Kidney (tissue), 14 donors: ENCODE results near the gene ZBTB44. TPM values are rescaled to one million over a fixed set of nuclear protein-coding genes. Genes with fewer than 3 reads are reported as not detected.
"Not testable (repeated sequence)": the region's sequence is repeated elsewhere in the genome, so short reads cannot be mapped to it uniquely, and the experiment has no call there.

ENCODE experiments used
- DNase-seq, 5 donors: peaks; one replicate each; pipeline ENCODE4 v3.0.0-alpha.2; 2013 to 2020
- FAIRE-seq: peaks from 2 replicates; lab custom pipeline; 2012; peaks lifted over from hg19 to GRCh38; lab: Jason Lieb, UNC
- H3K27ac ChIP-seq, 2 donors: one replicate each; pipeline ENCODE4 v1.7.0; 2013; ENCODE audit warnings: low read depth in 2 of 2, low read length in 2 of 2, inconsistent platforms in 1 of 2
- H3K27me3 ChIP-seq: one replicate; pipeline ENCODE4 v1.7.1; 2013; ENCODE audit warnings: low read length, inconsistent platforms; ENCODE audit not compliant: control insufficient read depth, insufficient read depth
- H3K36me3 ChIP-seq, 3 donors: one replicate each; pipeline versions ENCODE4 v1.7.0 to v1.7.1; 2013; ENCODE audit warnings: low read length in 3 of 3, control low read depth in 1 of 3, inconsistent platforms in 1 of 3; ENCODE audit not compliant: insufficient read depth in 3 of 3, control insufficient read depth in 2 of 3
- H3K4me1 ChIP-seq, 3 donors: one replicate each; pipeline versions ENCODE4 v1.7.0 to v1.7.1; 2013; ENCODE audit warnings: low read length in 3 of 3, inconsistent platforms in 1 of 3, low read depth in 1 of 3; ENCODE audit not compliant: control insufficient read depth in 2 of 3, insufficient read depth in 2 of 3
- H3K4me3 ChIP-seq, 3 donors: one replicate each; pipeline versions ENCODE4 v1.7.0 to v1.8.1; 2013; ENCODE audit warnings: low read length in 3 of 3, control low read depth in 1 of 3, inconsistent platforms in 1 of 3
- H3K9ac ChIP-seq, 3 donors: one replicate each; pipeline versions ENCODE4 v1.7.0 to v1.7.1; 2013; ENCODE audit warnings: low read length in 3 of 3, control low read depth in 1 of 3, inconsistent platforms in 1 of 3
- H3K9me3 ChIP-seq, 3 donors: one replicate each; pipeline versions ENCODE4 v1.7.0 to v1.7.1; 2013; ENCODE audit warnings: low read length in 3 of 3, control low read depth in 1 of 3, inconsistent platforms in 1 of 3; ENCODE audit not compliant: control insufficient read depth in 2 of 3, insufficient read depth in 1 of 3
- intact Hi-C: fragments of 100-400 bp; cut with DNase I; formaldehyde crosslinking; loops from one replicate; pipeline ENCODE4 v1.11.1; 2022
- polyA plus RNA-seq: library from polyadenylated mRNA; stranded (reverse); fragments of 350-450 nt; fragmentation: Illumina TruSeq; extraction: RNeasy Lipid Tissue Mini Kit (QIAGEN cat#74804); gene quantifications from one replicate; pipeline ENCODE4 v1.2.3, GENCODE V29; 2014; ENCODE audit warnings: low read depth, low replicate concordance; ENCODE audit not compliant: insufficient read depth
- total RNA-seq: library from RNA; stranded (reverse); fragmentation: NEBNext Ultra II Directional; extraction: Animal tissue kit (Norgen Biotek cat#: 25700); gene quantifications from one replicate; pipeline ENCODE4 v1.2.1, GENCODE V29; 2021
- TF ChIP-seq, protein P1 (sequence below): IDR thresholded peaks from 3 replicates; pipeline ENCODE4 v1.5.1; 2012; ENCODE audit warnings: mild to moderate bottlenecking, moderate library complexity, borderline replicate concordance; ENCODE audit not compliant: insufficient read depth; ENCODE audit errors: extremely low read depth
- donor health status: control.
- donor health status: control.
- donor health status: control.
- donor health status: control.
- donor health status: control.
- donor health status: DM: yes; HTN: yes; CAD: no.
- donor health status: Normal renal cell carcinoma (clear cell type).

Gene ZBTB44
- total and polyA plus RNA-seq, 2 donors from 2014 or later: 13.1 to 59.7 TPM

DNA sequence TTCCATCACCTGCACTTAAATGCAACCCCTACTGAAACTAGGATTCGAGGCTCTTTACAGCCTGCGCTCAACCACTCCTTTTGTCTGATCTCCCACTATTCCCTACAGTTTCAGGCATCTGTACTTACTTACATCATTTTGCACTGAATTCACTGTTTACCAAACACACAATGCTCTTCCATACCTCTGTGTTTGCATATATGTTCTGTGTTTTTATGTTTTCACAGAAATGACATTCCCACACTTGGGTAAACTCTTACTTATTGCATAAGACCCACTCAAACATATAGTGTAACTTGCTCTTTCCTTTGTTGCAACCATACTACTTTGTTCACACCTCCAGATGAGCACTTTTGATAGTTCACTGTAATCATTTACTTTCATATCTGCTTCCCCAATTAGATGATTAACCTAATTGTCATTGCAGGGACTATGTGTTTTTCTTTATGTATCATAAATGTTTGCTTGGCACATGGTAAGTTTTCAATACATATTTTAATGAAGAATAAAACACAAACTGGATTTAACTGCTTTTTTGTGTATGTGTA is 54.6 kb downstream of the ZBTB44 start:
- Histone ChIP-seq H3K9ac (no peak overlapping the region), H3K4me3 (no peak overlapping the region), H3K4me1 (no peaks in the 10 kb centered on the region), H3K36me3 (peaks cover 0 to 4% (median 2%) of the 10 kb centered on the region in 3 donors), H3K27me3 (no peaks in the 10 kb centered on the region), H3K27ac (no peak overlapping the region), H3K9me3 (peaks cover 0 to 6% (median 1%) of the 10 kb centered on the region in 3 donors)
- FAIRE-seq (no peak), DNase-seq (no peak)
- TF ChIP-seq, protein P1, sequence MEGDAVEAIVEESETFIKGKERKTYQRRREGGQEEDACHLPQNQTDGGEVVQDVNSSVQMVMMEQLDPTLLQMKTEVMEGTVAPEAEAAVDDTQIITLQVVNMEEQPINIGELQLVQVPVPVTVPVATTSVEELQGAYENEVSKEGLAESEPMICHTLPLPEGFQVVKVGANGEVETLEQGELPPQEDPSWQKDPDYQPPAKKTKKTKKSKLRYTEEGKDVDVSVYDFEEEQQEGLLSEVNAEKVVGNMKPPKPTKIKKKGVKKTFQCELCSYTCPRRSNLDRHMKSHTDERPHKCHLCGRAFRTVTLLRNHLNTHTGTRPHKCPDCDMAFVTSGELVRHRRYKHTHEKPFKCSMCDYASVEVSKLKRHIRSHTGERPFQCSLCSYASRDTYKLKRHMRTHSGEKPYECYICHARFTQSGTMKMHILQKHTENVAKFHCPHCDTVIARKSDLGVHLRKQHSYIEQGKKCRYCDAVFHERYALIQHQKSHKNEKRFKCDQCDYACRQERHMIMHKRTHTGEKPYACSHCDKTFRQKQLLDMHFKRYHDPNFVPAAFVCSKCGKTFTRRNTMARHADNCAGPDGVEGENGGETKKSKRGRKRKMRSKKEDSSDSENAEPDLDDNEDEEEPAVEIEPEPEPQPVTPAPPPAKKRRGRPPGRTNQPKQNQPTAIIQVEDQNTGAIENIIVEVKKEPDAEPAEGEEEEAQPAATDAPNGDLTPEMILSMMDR: no peak
- intact Hi-C loops: no loop called here

DNA sequence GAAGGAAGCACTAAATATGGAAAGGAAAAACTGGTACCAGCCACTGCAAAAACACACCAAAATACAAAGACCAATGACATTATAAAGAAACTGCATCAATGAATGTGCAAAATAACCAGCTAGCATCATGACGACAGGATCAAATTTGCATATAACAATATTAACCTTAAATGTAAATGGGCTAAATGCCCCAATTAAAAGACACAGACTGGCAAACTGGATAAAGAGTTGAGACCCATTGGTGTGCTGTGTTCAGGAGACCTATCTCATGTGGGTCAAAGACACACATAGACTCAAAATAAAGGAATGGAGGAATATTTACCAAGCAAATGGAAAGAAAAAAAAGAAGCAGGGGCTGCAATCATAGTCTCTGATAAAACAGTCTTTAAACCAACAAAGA is 63.0 kb downstream of the ZBTB44 start:
- DNase-seq, H3K4me3 ChIP-seq, H3K27ac ChIP-seq, H3K9ac ChIP-seq, H3K27me3 ChIP-seq, H3K36me3 ChIP-seq, intact Hi-C loops, H3K9me3 ChIP-seq, H3K4me1 ChIP-seq, FAIRE-seq: not testable (repeated sequence)

DNA sequence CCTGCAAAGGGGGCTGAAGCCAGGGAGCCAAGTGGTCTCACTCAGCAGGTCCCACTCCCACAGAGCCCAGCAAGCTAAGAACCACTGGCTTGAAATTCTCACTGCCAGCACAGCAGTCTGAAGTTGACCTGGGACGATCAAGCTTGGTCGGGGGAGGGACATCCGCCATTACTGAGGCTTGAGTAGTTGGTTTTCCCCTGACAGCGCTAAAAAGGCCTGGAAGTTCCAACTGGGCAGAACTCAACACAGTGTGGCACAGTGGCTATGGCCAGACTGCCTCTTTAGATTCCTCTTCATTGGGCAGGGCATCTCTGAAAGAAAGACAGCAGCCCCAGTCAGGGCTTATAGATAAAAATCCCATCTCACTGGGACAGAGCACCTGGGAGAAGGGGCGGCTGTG is 64.8 kb downstream of the ZBTB44 start:
- H3K9ac ChIP-seq, H3K27me3 ChIP-seq, H3K36me3 ChIP-seq, DNase-seq, H3K4me3 ChIP-seq, intact Hi-C loops, H3K27ac ChIP-seq, H3K4me1 ChIP-seq, FAIRE-seq, H3K9me3 ChIP-seq: not testable (repeated sequence)

DNA sequence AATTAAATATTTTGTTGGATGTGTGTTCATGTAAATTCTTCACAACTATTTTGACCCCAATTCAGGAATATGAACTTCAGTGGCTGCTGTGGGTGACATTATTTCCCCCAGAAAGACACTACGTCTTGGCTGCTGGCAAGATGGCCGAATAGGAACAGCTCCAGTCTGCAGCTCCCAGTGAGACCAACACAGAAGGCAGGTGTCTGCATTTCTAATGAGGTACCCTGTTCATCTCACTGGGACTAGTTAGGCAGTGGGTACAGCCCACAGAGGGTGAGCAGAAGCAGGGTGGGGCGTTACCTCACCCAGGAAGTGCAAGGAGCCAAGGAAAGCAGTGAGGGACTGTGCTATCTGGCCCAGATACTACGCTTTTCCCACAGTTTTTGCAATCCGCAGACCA is 65.3 kb downstream of the ZBTB44 start:
- Histone ChIP-seq H3K27me3 (no peaks in the 10 kb centered on the region), H3K27ac (no peak overlapping the region), H3K9ac (no peak overlapping the region), H3K4me1 (peaks cover 0 to 3% (median 0%) of the 10 kb centered on the region in 3 donors), H3K4me3 (no peak overlapping the region), H3K36me3 (no peaks in the 10 kb centered on the region), H3K9me3 (no peaks in the 10 kb centered on the region)
- no peak for DNase-seq
- intact Hi-C loops: no loop called here
- FAIRE-seq: no peak
- TF ChIP-seq, protein P1: no peak
